RWPE1 (cell line): ENCODE measurements around the gene CDKAL1.

Experiments used
- CTCF ChIA-PET: fragments of 350-600 bp; sonication (Branson Sonifier 250); formaldehyde crosslinking; extraction: SDS; loops from one replicate; lab custom pipeline; 2021; lab: Yijun Ruan, JAX
- POLR2A ChIA-PET: fragments of 400-600 bp; formaldehyde crosslinking; extraction: SDS; loops from one replicate; lab custom pipeline; 2020; ENCODE audit warnings: antibody characterized with exemption; ENCODE audit not compliant: low non-redundant PET; lab: Yijun Ruan, JAX
- DNase-seq: peaks from one replicate; pipeline ENCODE4 v3.0.0; 2012; ENCODE audit warnings: low spot score
- H3K27ac ChIP-seq: fragments of 450-650 bp; 2 replicates; pipeline ENCODE4 v1.5.1; 2017
- CTCF ChIP-seq: fragments of 450-650 bp; conservative IDR thresholded peaks from 2 replicates; pipeline ENCODE4 v1.5.1; 2017; ENCODE audit warnings: low read depth, mild to moderate bottlenecking

CDKAL1 gene

GRCh38 chr6:20943922-20944321, 409.7 kb downstream of the CDKAL1 start:
- H3K27ac ChIP-seq, result no peak overlapping the region
- CTCF ChIA-PET, result no interaction called here
- POLR2A ChIA-PET, result no interaction called here
- TF ChIP-seq CTCF, result no peak
- DNase-seq, result no peak

GRCh38 chr6:20946022-20946421, 411.8 kb downstream of the CDKAL1 start:
- no peak overlapping the region for H3K27ac ChIP-seq
- no peak for DNase-seq
- POLR2A ChIA-PET, result no interaction called here
- no peak for TF ChIP-seq CTCF
- CTCF ChIA-PET, result interaction anchor here (0.6 kb wide), 1 partner anchor 73 kb away, joined by 3 read pairs; no protein-coding TSS in a partner anchor

DNA sequence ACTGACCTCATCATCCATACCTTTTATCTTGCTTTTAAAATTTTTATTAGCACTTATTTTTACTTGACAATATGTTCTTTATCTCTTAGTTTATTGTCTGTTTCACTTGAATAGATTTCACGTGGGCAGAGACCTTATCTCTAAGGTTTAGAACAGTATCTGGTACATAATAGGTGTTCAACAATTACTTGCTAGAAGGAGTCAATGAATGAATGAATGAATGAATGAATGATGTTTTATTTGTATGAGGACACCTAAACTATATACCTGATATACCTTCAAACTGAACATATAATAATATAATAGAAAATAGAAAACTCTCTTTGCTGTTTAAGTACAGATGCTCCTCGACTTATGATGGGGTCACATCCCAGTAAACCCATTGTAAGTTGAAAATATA, 412.6 kb downstream of the CDKAL1 start:
- ChIA-PET CTCF (no interaction called here), POLR2A (no interaction called here)
- no peak for TF ChIP-seq CTCF
- no peak overlapping the region for H3K27ac ChIP-seq
- DNase-seq, result no peak

DNA sequence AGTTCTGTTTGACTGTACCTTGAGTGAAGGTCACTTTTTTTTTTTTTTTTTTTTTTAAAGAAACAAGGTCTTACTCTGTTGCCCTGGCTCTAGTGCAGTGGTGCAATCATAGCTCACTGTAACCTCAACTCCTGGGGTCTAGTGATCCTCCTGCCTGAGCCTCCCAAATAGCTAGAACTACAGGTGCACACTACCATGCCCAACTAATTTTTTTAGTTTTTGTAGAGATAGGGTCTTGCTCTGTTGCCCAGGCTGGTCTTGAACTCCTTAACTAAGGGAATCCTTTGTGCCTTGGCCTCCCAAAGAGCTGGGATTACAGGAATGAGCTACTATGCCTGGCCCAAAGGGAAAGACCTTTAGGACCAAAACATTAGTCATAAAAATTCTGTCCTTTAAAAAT, 413.7 kb downstream of the CDKAL1 start:
- no peak overlapping the region for H3K27ac ChIP-seq
- POLR2A ChIA-PET, result no interaction called here
- DNase-seq, result no peak
- no peak for TF ChIP-seq CTCF
- CTCF ChIA-PET, result no interaction called here

DNA sequence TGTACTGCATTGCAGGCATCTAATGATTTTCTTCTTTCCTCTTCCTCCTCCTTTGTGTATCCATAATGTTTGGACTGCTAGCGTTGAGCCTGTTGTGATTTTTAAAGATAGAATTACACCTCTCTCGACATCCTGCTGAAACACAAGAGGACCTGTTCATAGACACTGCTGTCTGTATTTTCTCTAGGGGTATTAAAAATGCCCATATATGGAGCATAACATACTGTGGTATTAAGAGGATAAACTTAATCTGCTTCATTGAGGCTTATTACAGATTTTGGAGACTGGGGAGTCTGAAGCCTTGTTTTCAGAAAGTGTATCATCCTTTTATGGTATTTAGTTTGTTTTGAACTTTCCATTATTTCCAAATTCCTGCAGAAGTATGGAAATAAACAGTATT, 414.3 kb downstream of the CDKAL1 start:
- ChIA-PET POLR2A (no interaction called here), CTCF (no interaction called here)
- no peak for TF ChIP-seq CTCF
- no peak for DNase-seq
- no peak overlapping the region for H3K27ac ChIP-seq

GRCh38 chr6:20949138-20949537, 414.9 kb downstream of the CDKAL1 start:
- no peak for TF ChIP-seq CTCF
- no peak for DNase-seq
- CTCF ChIA-PET, result no interaction called here
- POLR2A ChIA-PET, result no interaction called here
- H3K27ac ChIP-seq, result no peak overlapping the region
